PC-9 (cell line): Measurements from ENCODE around the gene UBA1.

Experiments
- EZH2 ChIP-seq: fragments of 200-600 bp; sonication (generic); IDR thresholded peaks from 2 replicates; pipeline ENCODE4 v1.8.0; 2017; ENCODE audit warnings: antibody characterized with exemption, low read depth
- TF ChIP-seq, protein P1 (sequence below): fragments of 200-600 bp; sonication (generic); conservative IDR thresholded peaks from 2 replicates; pipeline ENCODE4 v1.6.1; 2017; ENCODE audit warnings: mixed run types, antibody characterized with exemption, mild to moderate bottlenecking, moderate library complexity

DNA sequence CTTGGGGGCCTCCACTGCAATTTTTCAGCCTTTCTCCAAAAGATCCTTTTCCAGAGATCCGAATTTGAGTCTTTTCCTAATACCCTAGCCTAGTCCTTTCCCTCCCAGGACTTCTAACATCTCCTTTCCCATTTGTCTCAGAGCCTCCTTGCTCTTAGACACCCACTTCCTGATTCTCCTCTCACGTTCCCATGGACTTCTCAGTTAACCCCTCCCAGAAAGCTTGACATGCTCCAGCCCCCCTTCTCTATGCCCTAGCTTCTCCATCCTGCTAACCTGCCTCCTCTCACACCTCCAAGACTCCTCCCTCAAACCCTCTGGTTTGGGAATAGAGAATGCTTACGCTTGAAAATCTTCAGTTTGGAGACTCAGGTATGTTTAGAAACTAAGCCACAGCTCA lies 2.5 kb downstream of the UBA1 start:
- TF ChIP-seq, protein P1, sequence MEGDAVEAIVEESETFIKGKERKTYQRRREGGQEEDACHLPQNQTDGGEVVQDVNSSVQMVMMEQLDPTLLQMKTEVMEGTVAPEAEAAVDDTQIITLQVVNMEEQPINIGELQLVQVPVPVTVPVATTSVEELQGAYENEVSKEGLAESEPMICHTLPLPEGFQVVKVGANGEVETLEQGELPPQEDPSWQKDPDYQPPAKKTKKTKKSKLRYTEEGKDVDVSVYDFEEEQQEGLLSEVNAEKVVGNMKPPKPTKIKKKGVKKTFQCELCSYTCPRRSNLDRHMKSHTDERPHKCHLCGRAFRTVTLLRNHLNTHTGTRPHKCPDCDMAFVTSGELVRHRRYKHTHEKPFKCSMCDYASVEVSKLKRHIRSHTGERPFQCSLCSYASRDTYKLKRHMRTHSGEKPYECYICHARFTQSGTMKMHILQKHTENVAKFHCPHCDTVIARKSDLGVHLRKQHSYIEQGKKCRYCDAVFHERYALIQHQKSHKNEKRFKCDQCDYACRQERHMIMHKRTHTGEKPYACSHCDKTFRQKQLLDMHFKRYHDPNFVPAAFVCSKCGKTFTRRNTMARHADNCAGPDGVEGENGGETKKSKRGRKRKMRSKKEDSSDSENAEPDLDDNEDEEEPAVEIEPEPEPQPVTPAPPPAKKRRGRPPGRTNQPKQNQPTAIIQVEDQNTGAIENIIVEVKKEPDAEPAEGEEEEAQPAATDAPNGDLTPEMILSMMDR: no peak
- no peak for TF ChIP-seq EZH2
